GM12864 (cell line): ENCODE measurements around the gene NTSR1.
"Not testable (repeated sequence)": the region's sequence is repeated elsewhere in the genome, so short reads cannot be mapped to it uniquely, and the experiment has no call there.

Experiments
- DNase-seq: peaks from one replicate; pipeline ENCODE4 v3.0.0-alpha.2; 2011; ENCODE audit warnings: low read depth
- H3K4me3 ChIP-seq: 2 replicates; pipeline ENCODE4 v1.5.1; 2011; ENCODE audit warnings: mild to moderate bottlenecking, low read depth, low read length, control low read depth
- CTCF ChIP-seq: IDR thresholded peaks from 2 replicates; pipeline ENCODE4 v1.5.1; 2011; ENCODE audit warnings: low read depth, mild to moderate bottlenecking, moderate library complexity, low read length, control low read depth, inconsistent platforms; ENCODE audit errors: missing control alignments

The NTSR1 gene

GRCh38 chr20:62682912-62683517, 25.6 kb upstream of the NTSR1 start:
- no peak for TF ChIP-seq CTCF
- no peak overlapping the region for H3K4me3 ChIP-seq
- DNase-seq: no peak

- not testable (repeated sequence) for H3K4me3 ChIP-seq, DNase-seq
Measured at GRCh38 chr20:62683660-62684322, 24.8 kb upstream of the NTSR1 start.

GRCh38 chr20:62684981-62685380, 23.7 kb upstream of the NTSR1 start:
- no peak overlapping the region for H3K4me3 ChIP-seq
- TF ChIP-seq CTCF: no peak
- no peak for DNase-seq

- no peak for DNase-seq
Measured at GRCh38 chr20:62685781-62686555, 22.7 kb upstream of the NTSR1 start.

GRCh38 chr20:62686869-62687830, 21.5 kb upstream of the NTSR1 start:
- DNase-seq: no peak
- no peak for TF ChIP-seq CTCF
- H3K4me3 ChIP-seq: no peak overlapping the region

More at GRCh38 chr20:62685781-62686555, 22.7 kb upstream of the NTSR1 start:
- TF ChIP-seq CTCF: no peak
- no peak overlapping the region for H3K4me3 ChIP-seq

- no peak for DNase-seq
- no peak for TF ChIP-seq CTCF
Measured at GRCh38 chr20:62688083-62688482, 20.6 kb upstream of the NTSR1 start.

More at GRCh38 chr20:62688083-62688482, 20.6 kb upstream of the NTSR1 start:
- H3K4me3 ChIP-seq: no peak overlapping the region
